ENCODE results near the gene SYTL1. TPM values are rescaled to one million over a fixed set of nuclear protein-coding genes. Genes with fewer than 3 reads are reported as not detected.

Gene SYTL1
- total RNA-seq, 1 donor from 2014 or later = 9.4 TPM

GRCh38 chr1:27348861-27349783, 7.3 kb downstream of the SYTL1 start:
- peak overlapping the region; percentile 60 for H3K4me3 Mint-ChIP-seq (ENCODE audit: low read depth)
- H3K9me3 Mint-ChIP-seq (ENCODE audit: low read depth) = no peaks in the 10 kb centered on the region

GRCh38 chr1:27349784-27350662, 8.2 kb downstream of the SYTL1 start:
- Mint-ChIP-seq H3K4me1 (ENCODE audit: low read depth) (no peaks in the 10 kb centered on the region), H3K4me3 (ENCODE audit: low read depth) (peak overlapping the region; percentile 33), H3K9me3 (ENCODE audit: low read depth) (no peaks in the 10 kb centered on the region), H3K36me3 (ENCODE audit: insufficient read depth) (no peaks in the 10 kb centered on the region), H3K27me3 (peaks cover 42% of the 10 kb centered on the region), H3K27ac (no peak overlapping the region)
- DNase-seq (ENCODE audit: low spot score, unreplicated experiment) = no peak
- no peak for TF ChIP-seq CTCF (IDR thresholded peaks at IDR 0.05; ENCODE audit: unreplicated experiment)

More at GRCh38 chr1:27348861-27349783, 7.3 kb downstream of the SYTL1 start:
- Mint-ChIP-seq H3K27ac (peak overlapping the region; percentile 74), H3K36me3 (ENCODE audit: insufficient read depth) (no peaks in the 10 kb centered on the region), H3K4me1 (ENCODE audit: low read depth) (no peaks in the 10 kb centered on the region), H3K27me3 (peaks cover 42% of the 10 kb centered on the region)
- no peak for DNase-seq (ENCODE audit: low spot score, unreplicated experiment)
- no peak for TF ChIP-seq CTCF (IDR thresholded peaks at IDR 0.05; ENCODE audit: unreplicated experiment)

- H3K4me1 Mint-ChIP-seq (ENCODE audit: low read depth) = no peaks in the 10 kb centered on the region
- H3K4me3 Mint-ChIP-seq (ENCODE audit: low read depth) = peak overlapping the region; percentile 62
- H3K27ac Mint-ChIP-seq = no peak overlapping the region
- DNase-seq (ENCODE audit: low spot score, unreplicated experiment) = peak; percentile 57
- H3K27me3 Mint-ChIP-seq = peaks cover 46% of the 10 kb centered on the region
- no peaks in the 10 kb centered on the region for H3K9me3 Mint-ChIP-seq (ENCODE audit: low read depth)
- peak; percentile 20 for TF ChIP-seq CTCF (IDR thresholded peaks at IDR 0.05; ENCODE audit: unreplicated experiment)
- H3K36me3 Mint-ChIP-seq (ENCODE audit: insufficient read depth) = no peaks in the 10 kb centered on the region
These were observed 9.1 kb downstream of the SYTL1 start for GRCh38 chr1:27350663-27351540.

- no peak for TF ChIP-seq CTCF (IDR thresholded peaks at IDR 0.05; ENCODE audit: unreplicated experiment)
- Mint-ChIP-seq H3K4me1 (ENCODE audit: low read depth) (no peaks in the 10 kb centered on the region), H3K27me3 (peaks cover 43% of the 10 kb centered on the region), H3K36me3 (ENCODE audit: insufficient read depth) (no peaks in the 10 kb centered on the region), H3K4me3 (ENCODE audit: low read depth) (peak overlapping the region; percentile 62), H3K27ac (no peak overlapping the region), H3K9me3 (ENCODE audit: low read depth) (no peaks in the 10 kb centered on the region)
- no peak for DNase-seq (ENCODE audit: low spot score, unreplicated experiment)
These were observed 9.8 kb downstream of the SYTL1 start for GRCh38 chr1:27351541-27352107.

All from progenitor cell of endocrine pancreas (in vitro differentiated cells).